Kidney epithelial cell (primary cell): ENCODE data around the gene UNC50. TPM values are rescaled to one million over a fixed set of nuclear protein-coding genes. Genes with fewer than 3 reads are reported as not detected.

Experiments
- DNase-seq: peaks from one replicate; pipeline ENCODE4 v3.0.0-alpha.2; 2010; ENCODE audit warnings: low read depth
- H3K27me3 ChIP-seq: 2 replicates; pipeline ENCODE4 v1.6.0; 2011; ENCODE audit warnings: low read length; ENCODE audit not compliant: control insufficient read depth, insufficient read depth
- H3K36me3 ChIP-seq: 2 replicates; pipeline ENCODE4 v1.5.1; 2011; ENCODE audit warnings: low read length; ENCODE audit not compliant: control insufficient read depth, insufficient read depth
- H3K4me3 ChIP-seq: 2 replicates; pipeline ENCODE4 v1.5.1; 2011; ENCODE audit warnings: low read depth, mild to moderate bottlenecking, control low read depth, low read length
- total RNA-seq: library from RNA; depleted of rRNA; stranded (reverse); fragments of >200 nt; gene quantifications from 2 replicates; pipeline ENCODE4 v1.2.3, GENCODE V29; 2015
- TF ChIP-seq, protein P1 (sequence below): IDR thresholded peaks from 2 replicates; pipeline ENCODE4 v1.5.1; 2011; ENCODE audit warnings: mild to moderate bottlenecking, moderate library complexity, low read length, control low read depth, inconsistent platforms; ENCODE audit not compliant: insufficient read depth, poor library complexity, severe bottlenecking

The UNC50 gene
- total RNA-seq, 1 donor from 2014 or later: 57.1 TPM

DNA sequence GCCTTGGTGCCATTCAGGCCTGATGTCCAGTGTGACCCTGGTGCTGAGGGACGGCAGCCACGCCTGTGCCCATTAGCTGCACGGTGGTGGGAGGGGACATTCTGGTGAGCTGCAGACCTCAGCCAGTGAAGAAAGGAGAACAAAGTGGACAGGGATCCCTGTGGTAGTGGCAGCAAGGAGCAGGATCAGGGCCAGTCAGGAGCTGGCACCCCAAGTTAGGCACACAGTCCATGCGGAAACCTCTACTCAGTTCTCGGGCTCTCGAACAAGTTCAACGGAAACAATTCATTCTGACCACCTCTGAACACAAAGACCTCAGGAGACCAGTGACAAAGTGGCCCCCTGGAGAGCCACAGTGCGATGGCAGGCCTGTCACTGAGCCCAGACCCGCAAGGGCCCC is 30.2 kb upstream of the UNC50 start:
- Histone ChIP-seq H3K36me3 (no peaks in the 10 kb centered on the region), H3K27me3 (no peaks in the 10 kb centered on the region), H3K4me3 (no peak overlapping the region)
- no peak for DNase-seq
- TF ChIP-seq, protein P1, sequence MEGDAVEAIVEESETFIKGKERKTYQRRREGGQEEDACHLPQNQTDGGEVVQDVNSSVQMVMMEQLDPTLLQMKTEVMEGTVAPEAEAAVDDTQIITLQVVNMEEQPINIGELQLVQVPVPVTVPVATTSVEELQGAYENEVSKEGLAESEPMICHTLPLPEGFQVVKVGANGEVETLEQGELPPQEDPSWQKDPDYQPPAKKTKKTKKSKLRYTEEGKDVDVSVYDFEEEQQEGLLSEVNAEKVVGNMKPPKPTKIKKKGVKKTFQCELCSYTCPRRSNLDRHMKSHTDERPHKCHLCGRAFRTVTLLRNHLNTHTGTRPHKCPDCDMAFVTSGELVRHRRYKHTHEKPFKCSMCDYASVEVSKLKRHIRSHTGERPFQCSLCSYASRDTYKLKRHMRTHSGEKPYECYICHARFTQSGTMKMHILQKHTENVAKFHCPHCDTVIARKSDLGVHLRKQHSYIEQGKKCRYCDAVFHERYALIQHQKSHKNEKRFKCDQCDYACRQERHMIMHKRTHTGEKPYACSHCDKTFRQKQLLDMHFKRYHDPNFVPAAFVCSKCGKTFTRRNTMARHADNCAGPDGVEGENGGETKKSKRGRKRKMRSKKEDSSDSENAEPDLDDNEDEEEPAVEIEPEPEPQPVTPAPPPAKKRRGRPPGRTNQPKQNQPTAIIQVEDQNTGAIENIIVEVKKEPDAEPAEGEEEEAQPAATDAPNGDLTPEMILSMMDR: no peak

- no peak for DNase-seq
- no peak overlapping the region for H3K4me3 ChIP-seq
- H3K36me3 ChIP-seq: no peaks in the 10 kb centered on the region
- TF ChIP-seq, protein P1: no peak
- no peaks in the 10 kb centered on the region for H3K27me3 ChIP-seq
Measured at GRCh38 chr2:98579926-98580325, 28.5 kb upstream of the UNC50 start.

DNA sequence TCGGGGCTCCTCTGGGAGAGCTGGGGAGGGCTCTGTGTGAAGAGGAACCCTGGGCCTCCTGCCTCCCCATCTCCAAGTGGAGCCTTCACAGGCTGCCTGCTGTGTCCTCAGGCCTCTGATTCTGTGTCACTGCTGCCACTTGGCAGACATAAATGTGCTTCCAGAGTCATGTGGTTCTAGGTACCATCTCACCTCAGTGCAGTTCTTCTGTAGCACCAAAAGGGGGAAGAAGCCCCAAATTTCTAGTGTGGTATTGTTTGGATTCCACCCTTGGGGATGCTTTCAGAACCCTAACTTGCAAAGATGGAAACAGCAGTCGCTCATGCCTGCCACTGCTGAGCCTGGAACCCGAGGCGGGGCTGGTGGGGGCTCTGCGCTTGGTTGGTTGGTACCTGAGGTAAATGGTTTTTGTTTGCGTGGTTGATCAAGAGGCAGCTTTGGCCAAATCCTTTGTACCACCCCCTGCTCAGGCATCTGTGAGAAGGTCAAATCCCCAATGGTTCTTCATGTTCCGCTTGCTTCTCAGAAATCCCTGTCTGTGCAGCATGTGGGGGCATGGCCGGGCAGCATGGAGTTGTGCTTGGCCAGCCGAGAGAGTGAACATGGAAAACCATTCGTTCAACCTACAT is 27.6 kb upstream of the UNC50 start:
- no peak for DNase-seq
- Histone ChIP-seq H3K36me3 (no peaks in the 10 kb centered on the region), H3K27me3 (no peaks in the 10 kb centered on the region), H3K4me3 (no peak overlapping the region)
- TF ChIP-seq, protein P1: no peak

GRCh38 chr2:98582523-98582922 is 25.9 kb upstream of the UNC50 start:
- TF ChIP-seq, protein P1: no peak
- Histone ChIP-seq H3K4me3 (no peak overlapping the region), H3K27me3 (no peaks in the 10 kb centered on the region), H3K36me3 (no peaks in the 10 kb centered on the region)
- DNase-seq: no peak

- no peaks in the 10 kb centered on the region for H3K27me3 ChIP-seq
- no peak for DNase-seq
- H3K4me3 ChIP-seq: no peak overlapping the region
- TF ChIP-seq, protein P1: no peak
- H3K36me3 ChIP-seq: no peaks in the 10 kb centered on the region
Measured at GRCh38 chr2:98583276-98583675, 25.1 kb upstream of the UNC50 start.
